HCT116 (cell line): ENCODE results near the gene LYST. TPM values are rescaled to one million over a fixed set of nuclear protein-coding genes. Genes with fewer than 3 reads are reported as not detected.

Experiments
- ATAC-seq: fragments of 200-7000 bp; cut with Tn5 transposase; 2 replicates; pipeline ENCODE4 v1.9.1; 2020; ENCODE audit warnings: mild to moderate bottlenecking, moderate library complexity
- BruUV-seq: library from RNA; stranded (reverse); fragments of 400-500 nt; replicated peaks from 2 replicates; lab custom pipeline; 2021; lab: Mats Ljungman, UMichigan
- CTCF ChIA-PET: fragments of 300-600 bp; sonication (Branson Sonifier 250); formaldehyde crosslinking; loops from one replicate; lab custom pipeline; 2021; ENCODE audit warnings: antibody characterized with exemption; lab: Charles Lee
- POLR2A ChIA-PET: fragments of 300-600, 350-600 bp; sonication (Branson Sonifier 250); formaldehyde crosslinking; loops from one replicate; lab custom pipeline; 2021; ENCODE audit warnings: antibody characterized with exemption; lab: Charles Lee
- RAD21 ChIA-PET, 2 experiments: fragments of 300-600 bp; sonication (Branson Sonifier 250); formaldehyde crosslinking; loops; one replicate each; lab custom pipeline; 2023; ENCODE audit warnings: low total read pairs in 2 of 2; ENCODE audit not compliant: uncharacterized antibody in 2 of 2, unreplicated experiment in 2 of 2, low non-redundant PET in 1 of 2; lab: Charles Lee
- DNase-seq: peaks from one replicate; pipeline ENCODE4 v3.0.0-alpha.2; 2010; ENCODE audit warnings: low read depth, low spot score
- H2AFZ ChIP-seq: fragments of 200-600 bp; shearing (Covaris generic), sonication (generic); 2 replicates; pipeline ENCODE4 v1.6.1; 2017; ENCODE audit warnings: low read depth, mixed run types, mixed read lengths, antibody characterized with exemption, low read length; ENCODE audit not compliant: poor library complexity, severe bottlenecking
- H3K27ac ChIP-seq: 2 replicates; pipeline ENCODE4 v1.5.1; 2012; ENCODE audit warnings: low read depth, low read length
- H3K27me3 ChIP-seq: fragments of 200-600 bp; sonication (generic); 2 replicates; pipeline ENCODE4 v1.6.1; 2016; ENCODE audit warnings: mixed run types, low read length, mixed read lengths; ENCODE audit not compliant: insufficient read depth
- H3K36me3 ChIP-seq, 2 experiments: fragments of 200-500 bp in 1 of 2; fragments of 200-600 bp in 1 of 2; sonication (Bioruptor generic) in 1 of 2; sonication (generic) in 1 of 2; 2 replicates each; pipeline versions ENCODE4 v1.5.1 to v1.6.1; 2014 to 2016; ENCODE audit warnings: low read length in 2 of 2, inconsistent platforms in 1 of 2, mixed read lengths in 1 of 2, mixed run types in 1 of 2; ENCODE audit not compliant: insufficient read depth in 2 of 2, control insufficient read depth in 1 of 2
- H3K4me1 ChIP-seq, 2 experiments: fragments of 200-600 bp in 1 of 2; sonication (generic) in 1 of 2; 2 replicates each; pipeline versions ENCODE4 v1.5.1 to v1.6.1; 2012 to 2017; ENCODE audit warnings: low read length in 2 of 2, inconsistent platforms in 1 of 2, mild to moderate bottlenecking in 1 of 2, mixed read lengths in 1 of 2, mixed run types in 1 of 2, moderate library complexity in 1 of 2; ENCODE audit not compliant: insufficient read depth in 2 of 2, control insufficient read depth in 1 of 2
- H3K4me2 ChIP-seq: fragments of 200-600 bp; sonication (generic); 2 replicates; pipeline ENCODE4 v1.6.1; 2017; ENCODE audit warnings: mixed run types, low read length, mixed read lengths
- H3K4me3 ChIP-seq, 2 experiments: fragments of 200-600 bp in 1 of 2; sonication (generic) in 1 of 2; replicated peaks in 1 of 2; 2 replicates each; pipeline ENCODE4 v1.5.1; 2011 to 2016; ENCODE audit warnings: low read length in 2 of 2, control low read depth in 1 of 2, low read depth in 1 of 2, mild to moderate bottlenecking in 1 of 2, mixed read lengths in 1 of 2, mixed run types in 1 of 2
- H3K79me2 ChIP-seq: fragments of 200-600 bp; sonication (generic); 2 replicates; pipeline ENCODE4 v1.6.1; 2017; ENCODE audit warnings: mild to moderate bottlenecking, mixed run types, low read length, moderate library complexity, mixed read lengths; ENCODE audit not compliant: insufficient read depth
- H3K9ac ChIP-seq: fragments of 200-600 bp; sonication (generic); 2 replicates; pipeline ENCODE4 v1.6.1; 2016; ENCODE audit warnings: low read length, mixed read lengths
- H3K9me2 ChIP-seq: fragments of 200-600 bp; sonication (generic), shearing (Covaris generic); 2 replicates; pipeline ENCODE4 v1.6.1; 2017; ENCODE audit warnings: mixed run types, mild to moderate bottlenecking, moderate library complexity; ENCODE audit not compliant: insufficient read depth
- H3K9me3 ChIP-seq, 2 experiments: fragments of 200-500 bp in 1 of 2; fragments of 200-600 bp in 1 of 2; sonication (Bioruptor generic) in 1 of 2; sonication (generic) in 1 of 2; 2 replicates each; pipeline ENCODE4 v1.6.1; 2014 to 2017; ENCODE audit warnings: low read length in 2 of 2, mixed read lengths in 2 of 2, inconsistent platforms in 1 of 2, low read depth in 1 of 2, mild to moderate bottlenecking in 1 of 2, mixed run types in 1 of 2, moderate library complexity in 1 of 2; ENCODE audit not compliant: control insufficient read depth in 1 of 2, insufficient read depth in 1 of 2
- H4K20me1 ChIP-seq: fragments of 200-600 bp; sonication (generic), shearing (Covaris generic); 2 replicates; pipeline ENCODE4 v1.6.1; 2017; ENCODE audit warnings: mixed run types, mild to moderate bottlenecking, moderate library complexity; ENCODE audit not compliant: insufficient read depth
- CBX3 ChIP-seq: IDR thresholded peaks from 2 replicates; pipeline ENCODE4 v1.6.1; 2012; ENCODE audit warnings: low read depth
- EGR1 ChIP-seq: IDR thresholded peaks from 2 replicates; pipeline ENCODE4 v1.6.1; 2012; ENCODE audit warnings: low read depth
- ELF1 ChIP-seq: IDR thresholded peaks from 2 replicates; pipeline ENCODE4 v1.6.1; 2012; ENCODE audit warnings: low read depth, borderline replicate concordance
- EZH2 ChIP-seq: fragments of 200-600 bp; sonication (generic); IDR thresholded peaks from 2 replicates; pipeline ENCODE4 v1.6.1; 2017; ENCODE audit warnings: antibody characterized with exemption, mixed run types
- EZH2phosphoT487 ChIP-seq: fragments of 200-600 bp; IDR thresholded peaks from 2 replicates; pipeline ENCODE4 v1.6.1; 2018; ENCODE audit warnings: antibody characterized with exemption, borderline replicate concordance
- JUND ChIP-seq: IDR thresholded peaks from 2 replicates; pipeline ENCODE4 v1.6.1; 2012
- POLR2A ChIP-seq: IDR thresholded peaks from 2 replicates; pipeline ENCODE4 v1.7.0; 2011; ENCODE audit warnings: borderline replicate concordance; ENCODE audit not compliant: insufficient read depth, insufficient read length; ENCODE audit errors: extremely low read depth
- POLR2AphosphoS5 ChIP-seq: IDR thresholded peaks from 2 replicates; pipeline ENCODE4 v1.6.1; 2011; ENCODE audit warnings: mild to moderate bottlenecking, low read depth, low read length, moderate library complexity
- RAD21 ChIP-seq: IDR thresholded peaks from 2 replicates; pipeline ENCODE4 v1.6.1; 2012; ENCODE audit warnings: low read depth, mild to moderate bottlenecking
- SIN3A ChIP-seq: IDR thresholded peaks from 2 replicates; pipeline ENCODE4 v1.6.1; 2012; ENCODE audit warnings: low read depth
- SP1 ChIP-seq: IDR thresholded peaks from 2 replicates; pipeline ENCODE4 v1.6.1; 2012; ENCODE audit warnings: low read depth
- SRF ChIP-seq: IDR thresholded peaks from 2 replicates; pipeline ENCODE4 v1.6.1; 2012; ENCODE audit warnings: low read depth
- ZFX ChIP-seq: fragments of 450-650 bp; IDR thresholded peaks from 2 replicates; pipeline ENCODE4 v1.6.1; 2017
- ZNF274 ChIP-seq: fragments of 200-500 bp; sonication (Bioruptor generic); IDR thresholded peaks from 2 replicates; pipeline ENCODE4 v1.6.1; 2014; ENCODE audit warnings: mild to moderate bottlenecking, low read depth, low read length, inconsistent platforms
- intact Hi-C: fragments of 100-400 bp; cut with micrococcal nuclease; formaldehyde crosslinking; loops from 2 replicates; pipeline ENCODE4 v1.10.0; 2022
- total RNA-seq: library from RNA; stranded (reverse); gene quantifications from one replicate; pipeline ENCODE4 v1.2.1, GENCODE V29; 2021; ENCODE audit not compliant: unreplicated experiment
- TF ChIP-seq, protein P1 (sequence below): IDR thresholded peaks from 2 replicates; pipeline ENCODE4 v1.6.1; 2012; ENCODE audit warnings: low read depth
- TF ChIP-seq, protein P2 (sequence below): IDR thresholded peaks from 2 replicates; pipeline ENCODE4 v1.6.1; 2011; ENCODE audit warnings: mild to moderate bottlenecking, low read length, moderate library complexity; ENCODE audit not compliant: insufficient replicate concordance; ENCODE audit errors: extremely low read depth
- TF ChIP-seq, protein P3 (sequence below), 3 experiments: fragments of 200-600 bp in 1 of 3; sonication (generic) in 1 of 3; IDR thresholded peaks in 2 of 3; conservative IDR thresholded peaks in 1 of 3; 2 replicates each; pipeline ENCODE4 v1.5.1; 2012 to 2017; ENCODE audit warnings: low read depth in 2 of 3, low read length in 2 of 3, antibody characterized with exemption in 1 of 3, borderline replicate concordance in 1 of 3, control low read depth in 1 of 3, mild to moderate bottlenecking in 1 of 3, mixed read lengths in 1 of 3, mixed run types in 1 of 3, moderate library complexity in 1 of 3; ENCODE audit not compliant: insufficient read depth in 1 of 3
- TF ChIP-seq, protein P4 (sequence below): IDR thresholded peaks from 2 replicates; pipeline ENCODE4 v1.6.1; 2012
- TF ChIP-seq, protein P5 (sequence below): IDR thresholded peaks from 2 replicates; pipeline ENCODE4 v1.6.1; 2012

The LYST gene
- total RNA-seq, 1 experiment from 2014 or later: 6.6 TPM

DNA sequence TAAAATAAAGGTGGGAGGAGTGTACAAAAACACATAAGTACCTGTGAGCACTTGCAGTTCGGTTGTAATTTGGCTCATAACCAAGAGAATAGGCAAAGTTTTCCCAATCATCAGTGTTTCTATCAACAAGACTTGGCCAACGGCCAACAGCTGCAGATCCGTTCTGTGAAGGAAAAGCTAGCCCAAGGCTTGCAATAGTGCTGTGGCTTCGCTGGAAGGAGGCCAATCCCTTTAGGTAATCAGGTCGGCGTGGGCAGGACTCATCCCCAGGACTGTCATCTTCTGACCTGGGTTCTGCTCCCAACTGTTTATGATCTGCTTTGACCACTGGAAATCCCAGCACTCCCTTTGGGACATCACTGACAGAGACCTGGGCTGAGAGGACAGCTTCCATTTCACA, 107.8 kb downstream of the LYST start:
- intact Hi-C loops: no loop called here
- no peaks in the 10 kb centered on the region for H3K4me1 ChIP-seq
- no peak overlapping the region for H2AFZ ChIP-seq
- no peak overlapping the region for H3K9ac ChIP-seq
- DNase-seq (no peak), ATAC-seq (no peak)
- no peaks in the 10 kb centered on the region for H3K79me2 ChIP-seq
- no peaks in the 10 kb centered on the region for H3K27me3 ChIP-seq
- H3K9me3 ChIP-seq: no peaks in the 10 kb centered on the region
- H4K20me1 ChIP-seq: no peaks in the 10 kb centered on the region
- H3K4me3 ChIP-seq: no peak overlapping the region
- H3K36me3 ChIP-seq: no peaks in the 10 kb centered on the region
- POLR2A ChIA-PET: no interaction called here
- H3K4me2 ChIP-seq: no peak overlapping the region
- H3K9me2 ChIP-seq: no peaks in the 10 kb centered on the region
- BruUV-seq: no TSS peak
- TF ChIP-seq, protein P1, sequence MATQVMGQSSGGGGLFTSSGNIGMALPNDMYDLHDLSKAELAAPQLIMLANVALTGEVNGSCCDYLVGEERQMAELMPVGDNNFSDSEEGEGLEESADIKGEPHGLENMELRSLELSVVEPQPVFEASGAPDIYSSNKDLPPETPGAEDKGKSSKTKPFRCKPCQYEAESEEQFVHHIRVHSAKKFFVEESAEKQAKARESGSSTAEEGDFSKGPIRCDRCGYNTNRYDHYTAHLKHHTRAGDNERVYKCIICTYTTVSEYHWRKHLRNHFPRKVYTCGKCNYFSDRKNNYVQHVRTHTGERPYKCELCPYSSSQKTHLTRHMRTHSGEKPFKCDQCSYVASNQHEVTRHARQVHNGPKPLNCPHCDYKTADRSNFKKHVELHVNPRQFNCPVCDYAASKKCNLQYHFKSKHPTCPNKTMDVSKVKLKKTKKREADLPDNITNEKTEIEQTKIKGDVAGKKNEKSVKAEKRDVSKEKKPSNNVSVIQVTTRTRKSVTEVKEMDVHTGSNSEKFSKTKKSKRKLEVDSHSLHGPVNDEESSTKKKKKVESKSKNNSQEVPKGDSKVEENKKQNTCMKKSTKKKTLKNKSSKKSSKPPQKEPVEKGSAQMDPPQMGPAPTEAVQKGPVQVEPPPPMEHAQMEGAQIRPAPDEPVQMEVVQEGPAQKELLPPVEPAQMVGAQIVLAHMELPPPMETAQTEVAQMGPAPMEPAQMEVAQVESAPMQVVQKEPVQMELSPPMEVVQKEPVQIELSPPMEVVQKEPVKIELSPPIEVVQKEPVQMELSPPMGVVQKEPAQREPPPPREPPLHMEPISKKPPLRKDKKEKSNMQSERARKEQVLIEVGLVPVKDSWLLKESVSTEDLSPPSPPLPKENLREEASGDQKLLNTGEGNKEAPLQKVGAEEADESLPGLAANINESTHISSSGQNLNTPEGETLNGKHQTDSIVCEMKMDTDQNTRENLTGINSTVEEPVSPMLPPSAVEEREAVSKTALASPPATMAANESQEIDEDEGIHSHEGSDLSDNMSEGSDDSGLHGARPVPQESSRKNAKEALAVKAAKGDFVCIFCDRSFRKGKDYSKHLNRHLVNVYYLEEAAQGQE: no peak
- no peak for TF ChIP-seq SRF
- TF ChIP-seq RAD21: no peak
- no peak for TF ChIP-seq POLR2AphosphoS5
- no peak for TF ChIP-seq SIN3A
- TF ChIP-seq, protein P2, sequence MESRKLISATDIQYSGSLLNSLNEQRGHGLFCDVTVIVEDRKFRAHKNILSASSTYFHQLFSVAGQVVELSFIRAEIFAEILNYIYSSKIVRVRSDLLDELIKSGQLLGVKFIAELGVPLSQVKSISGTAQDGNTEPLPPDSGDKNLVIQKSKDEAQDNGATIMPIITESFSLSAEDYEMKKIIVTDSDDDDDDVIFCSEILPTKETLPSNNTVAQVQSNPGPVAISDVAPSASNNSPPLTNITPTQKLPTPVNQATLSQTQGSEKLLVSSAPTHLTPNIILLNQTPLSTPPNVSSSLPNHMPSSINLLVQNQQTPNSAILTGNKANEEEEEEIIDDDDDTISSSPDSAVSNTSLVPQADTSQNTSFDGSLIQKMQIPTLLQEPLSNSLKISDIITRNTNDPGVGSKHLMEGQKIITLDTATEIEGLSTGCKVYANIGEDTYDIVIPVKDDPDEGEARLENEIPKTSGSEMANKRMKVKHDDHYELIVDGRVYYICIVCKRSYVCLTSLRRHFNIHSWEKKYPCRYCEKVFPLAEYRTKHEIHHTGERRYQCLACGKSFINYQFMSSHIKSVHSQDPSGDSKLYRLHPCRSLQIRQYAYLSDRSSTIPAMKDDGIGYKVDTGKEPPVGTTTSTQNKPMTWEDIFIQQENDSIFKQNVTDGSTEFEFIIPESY: no peak
- TF ChIP-seq, protein P3, sequence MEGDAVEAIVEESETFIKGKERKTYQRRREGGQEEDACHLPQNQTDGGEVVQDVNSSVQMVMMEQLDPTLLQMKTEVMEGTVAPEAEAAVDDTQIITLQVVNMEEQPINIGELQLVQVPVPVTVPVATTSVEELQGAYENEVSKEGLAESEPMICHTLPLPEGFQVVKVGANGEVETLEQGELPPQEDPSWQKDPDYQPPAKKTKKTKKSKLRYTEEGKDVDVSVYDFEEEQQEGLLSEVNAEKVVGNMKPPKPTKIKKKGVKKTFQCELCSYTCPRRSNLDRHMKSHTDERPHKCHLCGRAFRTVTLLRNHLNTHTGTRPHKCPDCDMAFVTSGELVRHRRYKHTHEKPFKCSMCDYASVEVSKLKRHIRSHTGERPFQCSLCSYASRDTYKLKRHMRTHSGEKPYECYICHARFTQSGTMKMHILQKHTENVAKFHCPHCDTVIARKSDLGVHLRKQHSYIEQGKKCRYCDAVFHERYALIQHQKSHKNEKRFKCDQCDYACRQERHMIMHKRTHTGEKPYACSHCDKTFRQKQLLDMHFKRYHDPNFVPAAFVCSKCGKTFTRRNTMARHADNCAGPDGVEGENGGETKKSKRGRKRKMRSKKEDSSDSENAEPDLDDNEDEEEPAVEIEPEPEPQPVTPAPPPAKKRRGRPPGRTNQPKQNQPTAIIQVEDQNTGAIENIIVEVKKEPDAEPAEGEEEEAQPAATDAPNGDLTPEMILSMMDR (IDR thresholded peaks at IDR 0.05 in 2 of 3, conservative IDR thresholded peaks at IDR 0.05 in 1 of 3; ENCODE audit: borderline replicate concordance in 1 of 3, insufficient read depth in 1 of 3, low read depth in 2 of 3, low read length in 2 of 3): no peak
- TF ChIP-seq ZNF274: no peak
- TF ChIP-seq ZFX: no peak
- no peak for TF ChIP-seq ELF1
- TF ChIP-seq, protein P4, sequence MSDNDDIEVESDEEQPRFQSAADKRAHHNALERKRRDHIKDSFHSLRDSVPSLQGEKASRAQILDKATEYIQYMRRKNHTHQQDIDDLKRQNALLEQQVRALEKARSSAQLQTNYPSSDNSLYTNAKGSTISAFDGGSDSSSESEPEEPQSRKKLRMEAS: no peak
- no peak for TF ChIP-seq EZH2
- no peak for TF ChIP-seq POLR2A
- TF ChIP-seq JUND: no peak
- TF ChIP-seq SP1: no peak
- no peak for TF ChIP-seq EZH2phosphoT487
- TF ChIP-seq EGR1: no peak
- TF ChIP-seq, protein P5, sequence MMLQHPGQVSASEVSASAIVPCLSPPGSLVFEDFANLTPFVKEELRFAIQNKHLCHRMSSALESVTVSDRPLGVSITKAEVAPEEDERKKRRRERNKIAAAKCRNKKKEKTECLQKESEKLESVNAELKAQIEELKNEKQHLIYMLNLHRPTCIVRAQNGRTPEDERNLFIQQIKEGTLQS: no peak
- TF ChIP-seq CBX3: no peak
- CTCF ChIA-PET: no interaction called here
- H3K27ac ChIP-seq: no peak overlapping the region
- RAD21 ChIA-PET: no interaction called here
